Measurements from ENCODE around the gene LETM1. TPM values are rescaled to one million over a fixed set of nuclear protein-coding genes. Genes with fewer than 3 reads are reported as not detected.

LETM1 gene
- total and polyA plus RNA-seq, 10 donors: 6.5 to 47.7 (median 34.7) TPM

GRCh38 chr4:1864076-1865008 is 8.4 kb upstream of the LETM1 start:
- WGBS, 5 donors: 87 to 94% (median 91%) methylated on average over 16 to 17 of the region's 17 CpGs
- intact Hi-C loops (cut with DNase I; ENCODE audit: low total_unique reads): no loop called here
- H3K9me3 ChIP-seq: no peaks in the 10 kb centered on the region
- H3K27ac ChIP-seq: no peak overlapping the region
- H3K36me3 ChIP-seq: no peaks in the 10 kb centered on the region
- H3K27me3 ChIP-seq (replicated peaks in 1 of 7): peaks cover 0 to 21% (median 0%) of the 10 kb centered on the region in 7 donors
- peaks cover 0 to 26% (median 16%) of the 10 kb centered on the region in 6 donors for H3K4me1 ChIP-seq
- TF ChIP-seq POLR2A (IDR thresholded peaks at IDR 0.05) (no peak), CTCF (IDR thresholded peaks at IDR 0.05 in 8 of 11, conservative IDR thresholded peaks at IDR 0.05 in 3 of 11) (no peak), POLR2AphosphoS5 (IDR thresholded peaks at IDR 0.05) (peak in 1 of 3 donors; percentile 3)
- no peak overlapping the region for H3K4me3 ChIP-seq
- DNase-seq: no peak

- Histone ChIP-seq H3K4me3 (no peak overlapping the region), H3K4me1 (peaks cover 0 to 29% (median 16%) of the 10 kb centered on the region in 6 donors), H3K27ac (no peak overlapping the region), H3K27me3 (replicated peaks in 1 of 7) (peaks cover 0 to 21% (median 0%) of the 10 kb centered on the region in 7 donors), H3K9me3 (no peaks in the 10 kb centered on the region), H3K36me3 (no peaks in the 10 kb centered on the region)
- no peak for DNase-seq
- TF ChIP-seq POLR2AphosphoS5 (IDR thresholded peaks at IDR 0.05): no peak
- no peak for TF ChIP-seq POLR2A (IDR thresholded peaks at IDR 0.05)
- TF ChIP-seq CTCF (IDR thresholded peaks at IDR 0.05 in 8 of 11, conservative IDR thresholded peaks at IDR 0.05 in 3 of 11): no peak
- intact Hi-C loops (cut with DNase I; ENCODE audit: low total_unique reads): no loop called here
- 75 to 86% (median 81%) methylated on average over 11 of the region's 11 CpGs for WGBS, 5 donors
Measured at GRCh38 chr4:1863297-1864033, 7.5 kb upstream of the LETM1 start.

GRCh38 chr4:1862961-1863296 is 7.0 kb upstream of the LETM1 start:
- intact Hi-C loops (cut with DNase I; ENCODE audit: low total_unique reads): no loop called here
- peak overlapping the region in 2 of 8 donors; percentile 44 to 50 for H3K27ac ChIP-seq
- H3K36me3 ChIP-seq: no peaks in the 10 kb centered on the region
- H3K4me3 ChIP-seq: peak overlapping the region in 2 of 8 donors; percentile 30 to 65
- 54 to 64% (median 56%) methylated on average over 14 of the region's 14 CpGs for WGBS, 5 donors
- TF ChIP-seq CTCF (IDR thresholded peaks at IDR 0.05 in 8 of 11, conservative IDR thresholded peaks at IDR 0.05 in 3 of 11): no peak
- peaks cover 0 to 35% (median 19%) of the 10 kb centered on the region in 6 donors for H3K4me1 ChIP-seq
- DNase-seq: no peak
- peaks cover 0 to 21% (median 0%) of the 10 kb centered on the region in 7 donors for H3K27me3 ChIP-seq (replicated peaks in 1 of 7)
- H3K9me3 ChIP-seq: no peaks in the 10 kb centered on the region
